GM12874 (cell line): Measurements from ENCODE around the gene PALM3.

ENCODE experiments used
- TF ChIP-seq, protein P1 (sequence below): IDR thresholded peaks from 2 replicates; pipeline ENCODE4 v1.5.1; 2011; ENCODE audit warnings: low read depth, mild to moderate bottlenecking, control low read depth, low read length, moderate library complexity; ENCODE audit not compliant: insufficient read depth

The PALM3 gene

GRCh38 chr19:14086098-14086497 is 24.2 kb upstream of the PALM3 start:
- TF ChIP-seq, protein P1, sequence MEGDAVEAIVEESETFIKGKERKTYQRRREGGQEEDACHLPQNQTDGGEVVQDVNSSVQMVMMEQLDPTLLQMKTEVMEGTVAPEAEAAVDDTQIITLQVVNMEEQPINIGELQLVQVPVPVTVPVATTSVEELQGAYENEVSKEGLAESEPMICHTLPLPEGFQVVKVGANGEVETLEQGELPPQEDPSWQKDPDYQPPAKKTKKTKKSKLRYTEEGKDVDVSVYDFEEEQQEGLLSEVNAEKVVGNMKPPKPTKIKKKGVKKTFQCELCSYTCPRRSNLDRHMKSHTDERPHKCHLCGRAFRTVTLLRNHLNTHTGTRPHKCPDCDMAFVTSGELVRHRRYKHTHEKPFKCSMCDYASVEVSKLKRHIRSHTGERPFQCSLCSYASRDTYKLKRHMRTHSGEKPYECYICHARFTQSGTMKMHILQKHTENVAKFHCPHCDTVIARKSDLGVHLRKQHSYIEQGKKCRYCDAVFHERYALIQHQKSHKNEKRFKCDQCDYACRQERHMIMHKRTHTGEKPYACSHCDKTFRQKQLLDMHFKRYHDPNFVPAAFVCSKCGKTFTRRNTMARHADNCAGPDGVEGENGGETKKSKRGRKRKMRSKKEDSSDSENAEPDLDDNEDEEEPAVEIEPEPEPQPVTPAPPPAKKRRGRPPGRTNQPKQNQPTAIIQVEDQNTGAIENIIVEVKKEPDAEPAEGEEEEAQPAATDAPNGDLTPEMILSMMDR, result no peak

DNA sequence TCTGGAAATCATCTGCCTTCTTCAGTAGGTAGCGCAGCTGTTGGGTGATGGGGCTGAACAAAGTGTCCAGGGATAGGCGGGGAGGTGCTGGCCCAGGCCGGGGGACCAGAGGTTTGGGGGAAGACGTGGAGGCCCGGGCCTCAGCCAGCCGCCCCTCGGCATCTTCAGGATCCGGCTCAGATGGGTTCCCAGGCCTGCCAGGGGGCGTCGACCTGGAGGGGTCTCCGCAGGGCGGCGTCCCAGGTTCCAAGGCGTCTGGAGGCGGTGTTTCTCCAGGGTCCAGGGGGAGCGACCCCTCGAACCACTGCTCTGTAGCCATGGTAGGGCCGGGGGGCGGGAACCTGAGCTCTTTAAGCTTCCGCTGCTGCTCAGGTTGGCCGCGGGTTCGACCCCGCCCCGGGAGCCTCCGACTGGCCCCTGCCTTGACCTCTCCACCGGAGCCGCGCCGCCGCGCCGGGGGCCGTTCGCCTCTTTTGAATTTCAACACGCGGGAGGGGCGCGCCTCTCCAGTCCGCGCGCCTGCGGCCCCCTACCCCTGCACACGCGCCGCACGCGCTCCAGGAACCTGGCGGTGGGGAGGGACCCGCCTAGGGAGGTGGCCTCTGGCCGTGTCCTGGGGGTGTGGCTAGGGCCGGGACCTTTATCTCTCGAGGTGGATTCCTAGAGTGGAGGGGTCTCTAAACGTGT is 23.6 kb upstream of the PALM3 start, which contains the start of gene C19orf67:
Gene C19orf67, minus strand, starts transcription at position 475 of the 687 bp plus-strand sequence. Its CDS starts 156 bp downstream, at position 319.
- TF ChIP-seq, protein P1, result no peak

GRCh38 chr19:14082675-14082960 is 20.7 kb upstream of the PALM3 start:
- TF ChIP-seq, protein P1, result no peak

GRCh38 chr19:14081797-14082674 is 20.2 kb upstream of the PALM3 start:
- TF ChIP-seq, protein P1, result no peak

- TF ChIP-seq, protein P1, result no peak
Observed at GRCh38 chr19:14080887-14081796, 19.3 kb upstream of the PALM3 start.

DNA sequence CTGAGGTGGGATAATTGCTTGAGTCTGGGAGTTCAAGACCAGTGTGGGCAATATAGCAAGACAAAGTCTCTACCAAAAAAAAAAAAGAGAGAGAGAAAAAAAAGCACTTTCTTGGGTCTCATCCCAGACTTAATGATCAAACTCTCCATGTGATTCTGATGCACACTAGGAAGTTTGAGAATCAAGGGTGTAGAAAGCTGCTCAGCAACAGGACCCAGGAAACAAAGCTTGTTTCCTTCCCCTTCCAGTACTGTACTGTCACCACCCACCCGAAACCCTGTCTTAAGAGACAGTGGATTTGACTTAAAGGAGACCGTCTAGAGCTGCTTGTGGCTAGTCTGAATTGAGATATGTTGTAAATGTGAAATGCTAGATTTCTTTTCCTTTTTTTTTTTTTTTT is 16.5 kb upstream of the PALM3 start:
- TF ChIP-seq, protein P1, result no peak
